GM18502 (cell line): Measurements from ENCODE around the gene OR11L1.

Experiments
- ATAC-seq: cut with Tn5 transposase; IDR thresholded peaks from one replicate; pipeline ENCODE4 v1.9.1; 2021; ENCODE audit warnings: mild to moderate bottlenecking; ENCODE audit not compliant: unreplicated experiment, poor library complexity

OR11L1 gene

DNA sequence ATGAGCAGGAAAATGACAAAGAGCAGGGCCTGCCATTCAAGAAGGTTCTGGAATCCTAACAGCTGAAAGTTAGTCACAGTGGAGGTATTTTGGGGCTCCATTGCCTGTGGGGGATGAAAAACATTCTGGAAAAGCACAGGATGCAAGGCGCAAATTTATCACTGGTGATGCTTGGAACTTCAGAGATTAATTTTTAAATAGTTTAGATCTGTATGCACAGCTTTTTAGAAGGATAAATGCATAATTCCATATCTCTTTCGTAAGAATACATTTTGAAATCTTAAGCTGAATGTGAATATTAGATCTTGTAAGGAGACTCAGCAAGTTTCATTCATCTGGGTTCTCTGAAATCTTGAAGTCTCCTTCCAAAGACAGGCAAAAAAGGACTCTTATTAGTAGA lies at the start of gene OR11L1:
TSS of gene OR11L1 (minus strand) at position 101 of the 400 bp plus-strand sequence. CDS start at position 101, 0 bp downstream.
- no peak for ATAC-seq

DNA sequence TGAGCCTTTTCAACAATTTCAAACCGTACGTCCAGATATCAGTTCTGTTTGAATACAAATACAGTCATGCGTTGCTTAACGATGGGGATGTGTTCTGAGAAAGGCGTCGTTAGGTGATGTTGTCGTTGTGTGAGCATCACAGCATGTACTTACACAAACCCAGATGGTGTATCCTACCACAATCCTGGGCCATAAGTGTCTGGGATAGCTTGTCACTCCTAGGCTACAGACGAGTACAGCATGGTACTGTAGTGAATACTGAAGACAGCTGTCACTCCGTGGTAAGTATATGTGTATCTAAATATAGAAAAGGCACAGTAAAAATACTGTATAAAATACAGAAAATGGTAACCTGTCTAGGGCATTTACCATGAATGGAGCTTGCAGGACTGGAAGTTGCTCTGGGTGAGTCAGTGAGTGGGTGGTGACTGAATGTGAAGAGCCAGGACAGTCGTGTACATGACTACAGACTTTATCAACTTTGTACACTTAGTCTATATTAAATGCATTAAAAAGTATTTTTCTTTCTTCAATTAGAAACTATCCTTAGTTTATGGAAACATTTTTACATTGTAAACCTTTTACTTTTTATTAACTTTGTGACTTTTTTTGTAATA lies 43.2 kb upstream of the OR11L1 start:
- no peak for ATAC-seq

- no peak for ATAC-seq
Measured at GRCh38 chr1:247883346-247883745, 41.6 kb upstream of the OR11L1 start.

- no peak for ATAC-seq
Measured at GRCh38 chr1:247865416-247865815, 23.7 kb upstream of the OR11L1 start.

- no peak for ATAC-seq
Measured at GRCh38 chr1:247864644-247865043, 22.9 kb upstream of the OR11L1 start.

DNA sequence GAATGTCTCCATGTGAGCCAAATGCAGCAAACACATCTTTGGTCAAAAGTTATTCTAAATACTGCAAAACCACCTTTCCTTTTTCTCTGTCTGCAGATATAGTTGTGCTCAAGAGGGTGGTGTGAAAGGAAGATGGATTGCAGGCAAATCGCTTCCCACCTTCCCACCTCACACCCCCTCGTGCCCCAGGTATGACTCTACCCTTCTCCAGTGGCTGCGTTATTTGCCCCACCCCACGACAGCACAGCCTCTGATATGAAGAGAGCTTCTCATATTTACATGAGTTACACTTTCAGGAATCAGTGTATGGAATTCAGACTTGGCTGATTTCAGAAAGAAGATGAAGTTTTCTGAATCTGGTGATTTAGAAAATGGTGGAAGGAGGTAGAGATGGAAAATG lies 21.1 kb upstream of the OR11L1 start:
- no peak for ATAC-seq

- no peak for ATAC-seq
Measured at GRCh38 chr1:247857985-247858619, 16.4 kb upstream of the OR11L1 start.

GRCh38 chr1:247857069-247857984 lies 15.6 kb upstream of the OR11L1 start, which contains the start of gene TRIM58:
Gene TRIM58, plus strand, starts transcription at chr1:247857187. Its CDS starts 60 bp downstream, at chr1:247857247.
- ATAC-seq: peak; percentile 64

GRCh38 chr1:247855911-247856310 lies 14.2 kb upstream of the OR11L1 start:
- no peak for ATAC-seq

- no peak for ATAC-seq
Measured at GRCh38 chr1:247854899-247855545, 13.3 kb upstream of the OR11L1 start.

DNA sequence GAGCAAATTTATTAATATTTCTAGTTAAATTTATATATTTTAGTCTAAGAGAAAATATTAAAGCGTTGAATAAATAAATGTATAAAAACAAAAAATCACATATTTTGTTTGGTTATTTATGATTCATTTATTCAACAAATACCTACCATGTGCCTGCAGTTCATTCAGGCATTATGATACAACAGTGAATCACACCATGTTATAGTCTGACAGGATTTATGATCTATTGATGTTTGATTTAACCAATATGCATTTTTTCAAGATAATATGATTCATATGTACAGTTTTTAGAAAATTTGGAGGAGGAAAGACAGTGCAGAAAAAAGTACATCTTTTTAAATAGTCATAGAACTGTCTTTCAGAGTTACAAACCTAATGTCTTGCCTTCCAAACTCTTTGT lies 7.9 kb upstream of the OR11L1 start:
- no peak for ATAC-seq

GRCh38 chr1:247848346-247848745 lies 6.7 kb upstream of the OR11L1 start:
- ATAC-seq: no peak

GRCh38 chr1:247845693-247846017 lies 4.0 kb upstream of the OR11L1 start:
- no peak for ATAC-seq

- ATAC-seq: no peak
Measured at GRCh38 chr1:247845011-247845692, 3.5 kb upstream of the OR11L1 start.

DNA sequence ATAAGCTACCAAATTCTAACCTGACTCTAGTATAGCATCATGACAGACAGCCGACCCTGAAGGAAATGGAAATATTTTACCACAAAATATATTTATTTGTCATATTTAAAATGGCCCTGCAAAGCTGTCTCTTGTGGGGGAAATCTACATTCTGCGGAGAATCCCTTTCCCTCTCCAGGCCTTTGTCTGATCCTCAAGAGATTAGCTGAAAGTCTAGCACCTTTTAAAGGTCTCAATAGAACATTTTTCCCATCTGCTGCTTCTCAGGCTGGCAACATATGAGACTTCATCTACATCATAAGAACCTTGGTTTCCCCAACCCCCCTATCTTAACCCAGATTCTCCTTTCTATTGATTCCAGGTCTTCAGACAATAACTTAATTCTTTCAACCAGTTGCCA lies 1.7 kb upstream of the OR11L1 start:
- no peak for ATAC-seq

DNA sequence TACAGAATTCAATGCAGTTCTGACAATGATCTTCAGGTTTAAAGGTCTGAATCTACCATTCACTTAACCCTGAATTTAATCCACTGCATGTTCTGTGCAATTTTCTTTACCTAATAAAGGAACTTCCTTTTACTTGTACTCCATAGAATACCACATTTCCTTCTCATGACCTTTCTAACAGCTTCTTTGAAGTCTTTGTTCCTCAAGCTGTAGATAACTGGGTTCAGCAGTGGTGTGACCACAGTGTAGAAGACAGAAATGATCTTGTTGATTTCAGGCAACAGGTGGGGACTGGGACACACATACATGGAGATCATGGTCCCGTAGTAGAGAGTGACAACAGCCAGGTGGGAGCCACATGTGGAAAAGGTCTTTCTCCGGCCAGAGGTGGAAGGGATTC lies 878 bp downstream of the OR11L1 start:
- no peak for ATAC-seq

DNA sequence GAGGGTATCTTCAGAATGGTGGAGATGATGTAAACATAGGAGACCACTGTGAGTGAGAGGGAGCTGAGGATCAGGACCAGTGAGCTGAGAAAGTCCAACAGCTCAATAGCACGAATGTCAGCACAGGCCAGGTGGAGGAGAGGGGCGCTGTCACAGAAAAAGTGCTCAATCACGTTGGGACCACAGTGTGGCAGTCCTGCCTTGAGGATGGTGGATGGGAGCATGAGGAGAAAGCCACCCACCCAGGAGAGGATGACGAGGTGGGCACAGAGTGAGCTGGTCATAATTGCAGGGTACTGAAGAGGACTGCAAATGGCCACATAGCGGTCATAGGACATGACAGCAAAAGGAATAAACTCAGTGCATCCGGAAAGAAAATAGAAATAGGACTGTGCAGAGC lies 8.1 kb downstream of the OR11L1 start:
- ATAC-seq: no peak

DNA sequence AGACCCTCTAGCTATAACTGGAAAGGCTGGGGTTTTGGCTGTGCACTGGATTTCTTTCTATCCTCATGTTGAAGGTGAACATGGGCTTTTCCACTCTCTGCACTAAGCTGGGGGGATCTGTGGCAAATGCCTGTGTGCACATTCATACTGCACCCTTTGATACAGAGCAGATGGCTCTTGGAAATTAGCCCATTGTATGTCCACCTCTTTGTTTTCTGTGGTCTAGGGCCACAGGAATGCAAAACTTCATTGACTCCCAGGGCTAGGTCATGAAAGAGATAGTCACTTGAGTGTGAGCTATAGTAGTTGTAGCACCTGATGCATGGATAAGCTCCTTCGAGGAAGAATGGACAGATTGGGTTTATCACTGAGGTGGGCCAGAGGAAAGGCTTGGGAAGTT lies 12.0 kb downstream of the OR11L1 start:
- no peak for ATAC-seq

DNA sequence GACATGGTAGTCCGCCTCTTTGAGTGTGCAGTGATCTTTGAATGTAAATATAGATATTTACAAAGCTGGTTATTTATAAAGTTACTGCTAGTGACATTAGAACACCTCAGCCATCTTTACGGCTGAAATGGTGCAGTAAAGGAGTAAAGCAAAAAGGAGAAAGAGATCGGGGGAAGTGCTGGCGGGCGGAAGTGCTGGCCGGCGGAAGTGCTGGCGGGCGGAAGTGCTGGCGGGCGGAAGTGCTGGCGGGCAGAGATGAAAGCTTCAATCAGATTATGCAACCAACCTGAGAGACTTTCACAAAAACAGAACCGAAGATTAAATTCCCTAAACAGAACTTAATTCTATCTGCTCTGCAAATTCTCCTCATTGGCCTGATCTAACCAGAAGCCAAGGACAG lies 16.3 kb downstream of the OR11L1 start:
- ATAC-seq: no peak

DNA sequence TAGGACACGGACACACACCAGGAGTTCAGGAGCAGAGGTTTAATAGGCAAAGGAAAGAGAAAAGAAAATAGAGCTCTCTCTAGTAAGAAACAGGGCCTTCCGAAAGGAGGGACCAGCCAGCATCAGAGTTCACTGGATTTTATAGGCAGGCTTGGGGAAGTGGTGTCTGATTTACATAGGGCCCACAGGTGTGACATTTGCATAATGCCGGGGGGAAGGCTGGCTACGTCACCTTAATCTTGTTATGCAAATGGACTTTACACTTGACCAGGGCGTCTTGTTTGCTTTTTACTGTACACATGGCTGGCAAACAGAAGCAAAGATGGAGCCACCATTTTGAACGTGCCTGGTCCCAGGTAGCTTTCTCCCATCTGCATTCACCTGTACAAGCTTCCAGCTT lies 17.7 kb downstream of the OR11L1 start, which contains the start of gene OR14A16:
TSS of gene OR14A16 (minus strand) at position 97 of the 400 bp plus-strand sequence. CDS start 8,390 bp downstream, outside the sequence.
- no peak for ATAC-seq
